ENCODE measurements around the gene RAB14.

The RAB14 gene

GRCh38 chr9:121154782-121155181 lies 46.9 kb downstream of the RAB14 start:
- H3K27ac ChIP-seq (ENCODE audit: low read depth, low read length): no peak overlapping the region
- H3K4me1 ChIP-seq (ENCODE audit: control insufficient read depth, insufficient read depth, low read length, unreplicated experiment): peaks cover 3% of the 10 kb centered on the region
- no peak overlapping the region for H3K4me3 ChIP-seq (ENCODE audit: low read depth, low read length)
- H3K36me3 ChIP-seq (ENCODE audit: insufficient read depth, low read length): peaks cover 17% of the 10 kb centered on the region; the same call in 1 of the 2 replicates
- H3K27me3 ChIP-seq (ENCODE audit: insufficient read depth, low read length): no peaks in the 10 kb centered on the region
- no peak overlapping the region for H2AFZ ChIP-seq (ENCODE audit: low read length, unreplicated experiment)
- no peaks in the 10 kb centered on the region for H3K79me2 ChIP-seq (ENCODE audit: control insufficient read depth, insufficient read depth, low read length, unreplicated experiment)

DNA sequence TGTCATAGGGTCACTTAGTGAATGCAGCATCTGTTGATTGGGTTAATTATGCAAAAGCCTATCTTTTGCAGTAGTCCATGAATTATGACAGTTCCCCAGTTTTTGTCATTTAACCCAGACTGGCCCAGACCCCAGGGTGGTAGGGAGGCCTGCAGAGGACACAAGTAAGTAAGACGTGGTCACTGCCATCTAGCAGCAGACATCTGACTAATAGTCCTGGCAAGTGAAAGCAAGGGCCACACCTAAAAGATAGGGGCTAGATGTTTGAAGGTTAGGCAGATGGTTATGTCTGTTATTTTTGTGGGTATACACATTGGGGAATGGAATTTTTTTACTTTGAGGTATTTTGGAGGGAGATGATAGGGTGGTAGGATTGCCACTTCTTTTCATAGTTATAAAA lies 48.0 kb downstream of the RAB14 start:
- Histone ChIP-seq H3K4me3 (ENCODE audit: low read depth, low read length) (no peak overlapping the region), H2AFZ (ENCODE audit: low read length, unreplicated experiment) (no peak overlapping the region), H3K4me1 (ENCODE audit: control insufficient read depth, insufficient read depth, low read length, unreplicated experiment) (peaks cover 3% of the 10 kb centered on the region), H3K79me2 (ENCODE audit: control insufficient read depth, insufficient read depth, low read length, unreplicated experiment) (no peaks in the 10 kb centered on the region), H3K36me3 (ENCODE audit: insufficient read depth, low read length) (peaks cover 17% of the 10 kb centered on the region; the same call in 1 of the 2 replicates), H3K27me3 (ENCODE audit: insufficient read depth, low read length) (no peaks in the 10 kb centered on the region), H3K27ac (ENCODE audit: low read depth, low read length) (no peak overlapping the region)

- no peaks in the 10 kb centered on the region for H3K79me2 ChIP-seq (ENCODE audit: control insufficient read depth, insufficient read depth, low read length, unreplicated experiment)
- H2AFZ ChIP-seq (ENCODE audit: low read length, unreplicated experiment): no peak overlapping the region
- no peak overlapping the region for H3K4me3 ChIP-seq (ENCODE audit: low read depth, low read length)
- no peaks in the 10 kb centered on the region for H3K27me3 ChIP-seq (ENCODE audit: insufficient read depth, low read length)
- H3K27ac ChIP-seq (ENCODE audit: low read depth, low read length): no peak overlapping the region
- H3K36me3 ChIP-seq (ENCODE audit: insufficient read depth, low read length): peaks cover 11% of the 10 kb centered on the region; the same call in 1 of the 2 replicates
- H3K4me1 ChIP-seq (ENCODE audit: control insufficient read depth, insufficient read depth, low read length, unreplicated experiment): no peaks in the 10 kb centered on the region
Measured at GRCh38 chr9:121150188-121150587, 51.5 kb downstream of the RAB14 start.

DNA sequence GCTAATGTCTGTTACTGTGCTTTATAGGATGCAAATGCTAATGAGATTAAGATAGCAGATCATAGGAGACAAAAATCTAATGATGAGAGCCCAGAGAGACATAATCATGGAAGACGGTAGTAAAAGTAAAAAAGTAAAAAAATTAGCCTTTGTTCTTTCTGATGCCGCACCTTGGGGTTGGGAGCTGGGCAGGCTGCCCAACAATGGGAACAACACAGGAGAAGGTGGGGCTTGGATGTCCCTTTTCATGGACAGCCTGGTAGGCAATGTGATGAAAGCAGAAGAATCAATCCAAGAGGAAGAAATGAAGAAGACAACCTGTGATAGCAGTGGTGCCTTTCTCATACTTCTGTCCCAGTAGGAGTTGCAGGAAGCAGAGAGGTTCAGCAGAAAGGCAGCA lies 57.2 kb downstream of the RAB14 start:
- H3K4me1 ChIP-seq (ENCODE audit: control insufficient read depth, insufficient read depth, low read length, unreplicated experiment): no peaks in the 10 kb centered on the region
- no peak overlapping the region for H3K4me3 ChIP-seq (ENCODE audit: low read depth, low read length)
- H3K36me3 ChIP-seq (ENCODE audit: insufficient read depth, low read length): peaks cover 30% of the 10 kb centered on the region
- no peak overlapping the region for H2AFZ ChIP-seq (ENCODE audit: low read length, unreplicated experiment)
- no peak overlapping the region for H3K27ac ChIP-seq (ENCODE audit: low read depth, low read length)
- H3K27me3 ChIP-seq (ENCODE audit: insufficient read depth, low read length): no peaks in the 10 kb centered on the region
- H3K79me2 ChIP-seq (ENCODE audit: control insufficient read depth, insufficient read depth, low read length, unreplicated experiment): no peaks in the 10 kb centered on the region

DNA sequence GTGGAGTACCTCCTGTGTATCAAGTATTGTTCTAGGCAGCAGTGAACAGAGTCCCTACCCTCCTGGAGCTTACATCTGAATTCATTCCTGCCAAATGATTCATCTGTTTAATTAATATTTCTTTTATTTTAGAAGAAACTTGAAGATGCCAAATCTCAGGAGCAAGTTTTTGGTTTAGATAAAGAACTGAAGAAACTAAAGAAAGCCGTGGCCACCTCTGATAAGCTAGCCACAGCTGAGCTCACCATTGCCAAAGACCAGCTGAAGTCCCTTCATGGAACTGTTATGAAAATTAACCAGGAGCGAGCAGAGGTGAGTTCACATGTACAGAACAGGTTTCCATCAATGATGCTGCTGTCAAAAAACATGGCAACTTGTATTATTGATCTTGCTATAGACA lies 57.9 kb downstream of the RAB14 start:
- Histone ChIP-seq H3K4me3 (ENCODE audit: low read depth, low read length) (no peak overlapping the region), H3K27ac (ENCODE audit: low read depth, low read length) (no peak overlapping the region), H3K4me1 (ENCODE audit: control insufficient read depth, insufficient read depth, low read length, unreplicated experiment) (no peaks in the 10 kb centered on the region), H3K27me3 (ENCODE audit: insufficient read depth, low read length) (no peaks in the 10 kb centered on the region), H3K79me2 (ENCODE audit: control insufficient read depth, insufficient read depth, low read length, unreplicated experiment) (no peaks in the 10 kb centered on the region), H3K36me3 (ENCODE audit: insufficient read depth, low read length) (peaks cover 30% of the 10 kb centered on the region), H2AFZ (ENCODE audit: low read length, unreplicated experiment) (no peak overlapping the region)

GRCh38 chr9:121141706-121142105 lies 60.0 kb downstream of the RAB14 start:
- Histone ChIP-seq H3K36me3 (ENCODE audit: insufficient read depth, low read length) (peaks cover 30% of the 10 kb centered on the region), H3K27ac (ENCODE audit: low read depth, low read length) (no peak overlapping the region), H2AFZ (ENCODE audit: low read length, unreplicated experiment) (no peak overlapping the region), H3K4me1 (ENCODE audit: control insufficient read depth, insufficient read depth, low read length, unreplicated experiment) (no peaks in the 10 kb centered on the region), H3K27me3 (ENCODE audit: insufficient read depth, low read length) (no peaks in the 10 kb centered on the region), H3K4me3 (ENCODE audit: low read depth, low read length) (no peak overlapping the region), H3K79me2 (ENCODE audit: control insufficient read depth, insufficient read depth, low read length, unreplicated experiment) (no peaks in the 10 kb centered on the region)

GRCh38 chr9:121141306-121141705 lies 60.4 kb downstream of the RAB14 start:
- no peaks in the 10 kb centered on the region for H3K4me1 ChIP-seq (ENCODE audit: control insufficient read depth, insufficient read depth, low read length, unreplicated experiment)
- H3K79me2 ChIP-seq (ENCODE audit: control insufficient read depth, insufficient read depth, low read length, unreplicated experiment): no peaks in the 10 kb centered on the region
- no peaks in the 10 kb centered on the region for H3K27me3 ChIP-seq (ENCODE audit: insufficient read depth, low read length)
- H3K4me3 ChIP-seq (ENCODE audit: low read depth, low read length): no peak overlapping the region
- H2AFZ ChIP-seq (ENCODE audit: low read length, unreplicated experiment): no peak overlapping the region
- no peak overlapping the region for H3K27ac ChIP-seq (ENCODE audit: low read depth, low read length)
- H3K36me3 ChIP-seq (ENCODE audit: insufficient read depth, low read length): peaks cover 30% of the 10 kb centered on the region

GRCh38 chr9:121140162-121140561 lies 61.5 kb downstream of the RAB14 start:
- no peak overlapping the region for H3K27ac ChIP-seq (ENCODE audit: low read depth, low read length)
- no peaks in the 10 kb centered on the region for H3K27me3 ChIP-seq (ENCODE audit: insufficient read depth, low read length)
- peaks cover 30% of the 10 kb centered on the region for H3K36me3 ChIP-seq (ENCODE audit: insufficient read depth, low read length)
- no peaks in the 10 kb centered on the region for H3K79me2 ChIP-seq (ENCODE audit: control insufficient read depth, insufficient read depth, low read length, unreplicated experiment)
- H3K4me3 ChIP-seq (ENCODE audit: low read depth, low read length): no peak overlapping the region
- no peaks in the 10 kb centered on the region for H3K4me1 ChIP-seq (ENCODE audit: control insufficient read depth, insufficient read depth, low read length, unreplicated experiment)
- H2AFZ ChIP-seq (ENCODE audit: low read length, unreplicated experiment): no peak overlapping the region

GRCh38 chr9:121138973-121139372 lies 62.7 kb downstream of the RAB14 start:
- Histone ChIP-seq H3K36me3 (ENCODE audit: insufficient read depth, low read length) (peaks cover 25% of the 10 kb centered on the region), H3K27me3 (ENCODE audit: insufficient read depth, low read length) (no peaks in the 10 kb centered on the region), H3K27ac (ENCODE audit: low read depth, low read length) (no peak overlapping the region), H3K79me2 (ENCODE audit: control insufficient read depth, insufficient read depth, low read length, unreplicated experiment) (no peaks in the 10 kb centered on the region), H3K4me1 (ENCODE audit: control insufficient read depth, insufficient read depth, low read length, unreplicated experiment) (no peaks in the 10 kb centered on the region), H2AFZ (ENCODE audit: low read length, unreplicated experiment) (no peak overlapping the region), H3K4me3 (ENCODE audit: low read depth, low read length) (no peak overlapping the region)

GRCh38 chr9:121138561-121138960 lies 63.1 kb downstream of the RAB14 start:
- Histone ChIP-seq H3K79me2 (ENCODE audit: control insufficient read depth, insufficient read depth, low read length, unreplicated experiment) (no peaks in the 10 kb centered on the region), H3K4me1 (ENCODE audit: control insufficient read depth, insufficient read depth, low read length, unreplicated experiment) (no peaks in the 10 kb centered on the region), H3K27me3 (ENCODE audit: insufficient read depth, low read length) (no peaks in the 10 kb centered on the region), H2AFZ (ENCODE audit: low read length, unreplicated experiment) (no peak overlapping the region), H3K27ac (ENCODE audit: low read depth, low read length) (no peak overlapping the region), H3K4me3 (ENCODE audit: low read depth, low read length) (no peak overlapping the region), H3K36me3 (ENCODE audit: insufficient read depth, low read length) (peaks cover 22% of the 10 kb centered on the region)

DNA sequence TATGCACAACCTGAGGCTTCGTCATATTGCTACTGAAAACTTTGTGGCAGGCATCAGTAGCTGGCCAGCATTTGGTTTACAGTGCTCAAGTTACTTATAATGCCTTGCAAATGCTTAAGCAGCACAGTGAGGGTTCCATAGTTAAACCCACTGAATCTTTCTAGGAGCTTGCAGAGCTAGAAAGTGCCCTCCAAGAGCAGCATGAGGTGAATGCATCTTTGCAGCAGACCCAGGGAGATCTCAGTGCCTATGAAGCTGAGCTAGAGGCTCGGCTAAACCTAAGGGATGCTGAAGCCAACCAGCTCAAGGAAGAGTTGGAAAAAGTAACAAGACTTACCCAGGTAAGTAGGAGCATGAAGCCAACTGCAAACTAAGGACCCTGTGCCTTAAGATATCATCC lies 66.0 kb downstream of the RAB14 start:
- H3K4me3 ChIP-seq (ENCODE audit: low read depth, low read length): no peak overlapping the region
- H3K4me1 ChIP-seq (ENCODE audit: control insufficient read depth, insufficient read depth, low read length, unreplicated experiment): no peaks in the 10 kb centered on the region
- H3K27ac ChIP-seq (ENCODE audit: low read depth, low read length): no peak overlapping the region
- H3K36me3 ChIP-seq (ENCODE audit: insufficient read depth, low read length): no peaks in the 10 kb centered on the region; the same call in 1 of the 2 replicates
- H2AFZ ChIP-seq (ENCODE audit: low read length, unreplicated experiment): no peak overlapping the region
- no peaks in the 10 kb centered on the region for H3K79me2 ChIP-seq (ENCODE audit: control insufficient read depth, insufficient read depth, low read length, unreplicated experiment)
- no peaks in the 10 kb centered on the region for H3K27me3 ChIP-seq (ENCODE audit: insufficient read depth, low read length)

Data from ACC112 (cell line).